SH-SY5Y (cell line): ENCODE data around the gene BAHD1.

Experiments used
- GATA2 ChIP-seq: IDR thresholded peaks from 2 replicates; pipeline ENCODE4 v1.6.1; 2011; ENCODE audit warnings: mild to moderate bottlenecking, low read depth, low read length
- GATA3 ChIP-seq: IDR thresholded peaks from 2 replicates; pipeline ENCODE4 v1.6.1; 2011; ENCODE audit warnings: low read depth, mild to moderate bottlenecking, low read length, moderate library complexity

BAHD1 gene

DNA sequence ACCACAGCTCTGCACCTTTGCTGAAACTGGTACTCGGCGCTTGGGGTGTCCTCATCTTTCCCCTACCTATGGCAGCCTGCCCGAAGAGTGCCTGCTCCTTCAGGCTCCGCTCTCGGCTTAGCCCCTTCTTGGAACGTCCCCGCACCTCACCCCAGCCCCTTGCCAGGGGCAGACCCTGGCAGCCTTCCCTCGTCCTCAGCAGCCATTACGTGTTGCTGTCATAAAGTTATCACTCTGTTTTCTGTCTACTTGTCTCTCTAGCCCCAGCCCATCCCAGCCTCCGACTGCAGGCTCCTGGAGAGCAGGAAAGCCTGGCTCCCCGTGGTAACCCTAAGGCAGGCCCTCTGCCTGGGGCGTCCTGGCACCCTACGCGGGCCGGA is 5.1 kb upstream of the BAHD1 start:
- TF ChIP-seq GATA3, result no peak

DNA sequence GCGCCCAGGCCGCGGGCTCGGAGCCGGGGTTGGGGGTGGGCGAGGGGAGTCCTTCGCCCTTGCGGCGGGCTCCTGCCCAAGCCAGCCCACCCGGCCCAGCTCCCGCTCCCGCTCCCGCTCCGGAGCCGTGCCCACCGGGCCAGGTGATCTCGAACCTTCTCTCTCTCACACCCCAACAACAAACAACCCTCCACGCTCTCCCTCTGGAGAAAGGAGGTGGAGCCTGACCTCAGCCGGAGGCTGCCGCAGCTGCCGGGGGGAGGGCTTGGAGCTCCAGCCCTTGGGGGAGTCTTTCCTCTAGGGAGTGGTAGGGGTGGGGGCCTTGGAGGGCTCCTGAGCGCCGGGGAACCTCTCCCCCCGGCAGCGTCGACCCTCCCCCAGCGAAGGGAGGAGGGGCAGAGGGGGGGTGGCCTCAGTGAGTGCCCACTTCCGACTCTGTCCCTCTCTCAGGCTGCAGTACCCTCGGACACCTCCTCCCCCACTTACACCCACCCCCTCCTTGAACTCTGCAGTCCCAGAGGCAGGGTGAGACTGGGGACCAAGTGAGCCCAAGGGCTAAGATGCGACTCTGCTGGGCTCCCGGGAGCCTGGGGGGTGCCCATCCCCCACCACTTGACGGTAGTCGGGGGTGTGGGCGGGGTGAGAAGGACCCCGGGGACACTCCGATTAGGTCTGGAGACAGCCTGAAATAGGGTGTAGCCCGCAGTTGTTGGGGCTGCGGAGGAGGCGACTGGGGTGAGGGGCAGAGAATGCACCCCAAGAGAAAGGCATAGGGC is 4.4 kb upstream of the BAHD1 start:
- TF ChIP-seq GATA3 (no peak), GATA2 (no peak)

DNA sequence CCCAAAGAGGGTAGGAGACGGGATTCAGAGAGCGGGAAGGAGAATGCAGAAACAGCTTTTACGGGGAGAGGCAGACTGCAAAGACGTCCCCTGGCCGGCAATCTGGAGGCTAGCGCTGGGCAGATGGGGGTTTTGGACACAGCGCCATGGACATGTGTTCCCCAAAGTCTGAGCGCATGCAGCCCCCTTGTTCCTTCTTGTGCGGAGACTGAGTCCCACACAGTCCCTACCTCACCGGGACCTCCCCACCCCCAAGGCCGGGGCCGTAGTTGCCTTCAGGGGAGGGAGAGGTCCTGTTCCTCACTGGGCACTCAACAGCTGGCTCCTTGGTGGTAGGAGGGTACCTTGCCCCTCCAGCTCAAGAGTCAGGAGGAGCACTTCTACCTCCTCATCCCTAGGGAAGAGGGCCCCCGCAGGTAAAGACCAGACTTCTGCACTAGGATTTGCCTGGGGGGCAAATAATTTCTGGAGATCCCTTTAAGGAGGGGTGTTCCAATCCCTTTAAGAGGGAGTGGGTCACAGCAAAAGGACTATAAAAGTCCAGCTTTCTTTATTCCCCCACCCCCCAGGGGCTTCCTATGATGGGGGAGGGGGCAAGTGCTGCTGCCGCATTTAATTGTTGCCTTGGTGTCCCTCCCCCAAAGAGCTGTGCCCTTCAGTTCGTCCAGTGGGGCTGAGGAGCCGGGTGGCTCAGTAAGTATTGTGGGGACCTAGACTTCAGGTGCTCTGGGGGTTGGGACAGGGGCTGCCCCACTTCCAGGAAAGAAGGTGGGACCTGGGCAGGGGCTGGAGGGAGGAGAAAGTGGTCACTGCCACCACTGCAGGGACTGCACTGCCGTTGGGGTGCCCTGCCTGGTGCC is 3.6 kb upstream of the BAHD1 start:
- TF ChIP-seq GATA2, result no peak
- no peak for TF ChIP-seq GATA3

DNA sequence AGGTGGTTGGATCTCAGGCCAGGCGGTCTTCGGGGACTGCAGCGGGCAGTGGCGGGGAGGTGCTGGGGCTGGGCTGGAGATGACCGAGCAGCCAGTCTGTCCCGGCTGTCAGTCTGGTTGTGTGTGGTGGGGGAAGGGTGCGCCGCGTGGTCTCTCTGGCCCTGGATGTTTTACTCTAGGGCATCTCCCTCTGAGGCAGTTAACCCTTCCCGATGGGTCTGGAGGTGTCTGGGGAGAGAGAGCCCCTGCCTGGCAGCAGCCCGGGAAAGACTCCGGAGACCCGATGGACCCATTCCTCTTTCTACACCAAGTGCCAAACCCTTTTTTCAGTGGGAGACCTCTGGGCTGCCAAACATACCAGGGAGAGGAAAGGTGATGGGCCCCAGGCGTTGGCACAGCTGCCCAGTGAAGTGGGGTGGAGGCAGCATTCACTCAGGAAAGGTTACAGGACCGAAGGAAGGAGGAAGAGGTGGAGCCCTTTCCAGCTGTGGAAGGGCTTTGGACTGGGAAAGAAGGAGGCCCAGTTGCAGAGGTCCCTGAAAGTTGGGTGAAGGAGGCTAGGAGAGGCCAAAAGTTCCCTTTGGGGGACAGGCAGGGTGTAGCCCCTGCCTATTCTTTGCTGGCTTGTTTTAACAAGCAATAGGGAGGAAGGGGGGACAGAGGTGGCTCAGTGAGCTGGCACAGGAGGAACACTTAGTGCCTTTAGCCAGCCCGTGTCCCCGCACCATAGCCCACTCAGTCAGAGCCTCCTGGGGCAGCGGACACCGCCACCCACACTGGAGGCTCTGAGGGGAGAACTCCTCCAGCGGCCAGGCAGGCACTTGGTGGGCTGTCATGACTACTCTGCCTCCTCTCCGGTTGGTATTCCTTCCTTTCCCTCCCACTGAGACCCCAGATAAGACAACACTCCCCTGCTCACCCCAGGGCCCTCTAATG is 2.7 kb upstream of the BAHD1 start:
- TF ChIP-seq GATA2, result no peak
- TF ChIP-seq GATA3, result no peak

DNA sequence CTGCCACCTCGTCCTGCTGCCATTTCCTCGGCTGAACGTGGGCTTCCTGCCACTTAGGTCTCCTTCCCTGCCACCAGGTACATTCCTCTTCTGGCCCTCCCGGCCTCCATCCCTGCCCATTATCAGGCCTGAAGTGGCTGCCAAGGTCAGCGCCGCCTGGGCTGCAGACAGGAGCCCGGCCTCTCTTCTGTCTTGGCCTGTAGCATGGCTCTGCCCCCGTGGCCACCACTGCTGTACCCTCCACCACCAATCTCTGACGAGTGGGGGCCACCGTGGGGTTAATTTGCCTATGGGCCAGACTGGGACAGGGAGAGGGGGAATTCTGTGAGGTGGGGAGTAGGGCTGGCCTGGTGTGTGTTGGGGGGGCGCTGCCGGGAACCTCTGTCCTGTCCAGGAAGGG is 2.0 kb upstream of the BAHD1 start:
- TF ChIP-seq GATA3 (no peak), GATA2 (no peak)

DNA sequence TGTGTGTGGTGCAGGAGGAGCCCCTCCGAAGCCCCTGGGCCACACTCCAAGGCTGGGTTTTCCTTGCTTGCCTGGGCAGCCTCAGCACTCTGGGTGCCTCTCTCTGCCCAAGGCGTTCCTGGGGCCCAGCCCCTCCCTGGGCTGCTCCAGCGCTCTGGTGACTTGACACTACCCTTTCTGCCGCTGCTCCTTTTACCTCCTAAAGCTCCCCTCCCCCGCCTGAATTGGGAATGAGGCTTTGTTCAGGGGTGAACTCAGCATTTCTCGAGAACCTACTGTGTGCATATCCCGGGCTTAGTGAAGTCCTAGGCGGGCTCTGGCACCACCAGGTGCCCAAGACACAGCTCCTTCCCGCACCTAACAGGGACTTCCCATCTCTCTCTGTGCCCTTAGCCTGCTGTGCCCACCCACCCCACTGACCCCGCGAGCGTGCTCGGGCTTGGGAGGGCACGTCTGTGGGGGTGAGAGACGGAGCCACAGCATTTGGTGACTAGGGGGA is 1.2 kb upstream of the BAHD1 start:
- TF ChIP-seq GATA2, result no peak
- TF ChIP-seq GATA3, result no peak

DNA sequence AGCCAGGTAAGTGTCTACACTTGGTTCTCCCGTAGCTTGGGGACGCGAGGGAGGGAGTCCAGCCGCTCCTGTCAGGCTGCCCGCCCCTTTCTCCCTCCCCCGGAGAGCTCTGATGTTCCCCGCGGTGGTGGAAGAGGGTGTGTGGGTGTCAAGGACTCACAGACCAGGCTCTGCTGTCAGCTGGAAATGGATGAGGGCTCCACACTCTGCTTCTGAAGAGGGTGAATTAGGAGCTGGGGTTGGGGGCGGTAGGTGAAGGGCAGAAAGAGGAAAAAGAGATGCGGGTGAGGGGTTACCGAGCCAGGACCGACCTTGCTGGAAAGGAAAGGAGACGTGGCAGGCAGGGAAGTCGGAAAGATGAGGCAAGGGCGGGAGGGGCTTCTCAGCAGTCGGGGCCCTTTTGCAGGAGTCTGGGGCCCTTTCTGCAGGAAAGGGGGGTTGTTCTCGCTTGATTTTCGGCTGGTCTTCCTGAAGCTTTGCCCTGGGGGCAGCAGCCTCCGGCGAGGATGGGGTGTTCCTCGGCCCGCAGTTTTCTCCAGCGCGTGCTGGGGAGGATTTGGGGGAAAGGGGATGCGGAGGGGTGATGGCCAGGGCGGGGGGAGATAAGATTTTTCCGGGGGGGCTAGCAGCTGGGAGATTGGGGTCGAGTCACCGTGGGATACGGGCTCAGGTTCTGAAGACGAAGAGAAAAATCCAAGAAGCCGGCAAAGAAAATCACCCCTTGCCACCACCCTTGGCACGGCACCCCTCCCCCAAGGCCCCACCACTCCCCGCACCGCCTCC is 602 bp upstream of the BAHD1 start:
- TF ChIP-seq GATA3 (no peak), GATA2 (no peak)

DNA sequence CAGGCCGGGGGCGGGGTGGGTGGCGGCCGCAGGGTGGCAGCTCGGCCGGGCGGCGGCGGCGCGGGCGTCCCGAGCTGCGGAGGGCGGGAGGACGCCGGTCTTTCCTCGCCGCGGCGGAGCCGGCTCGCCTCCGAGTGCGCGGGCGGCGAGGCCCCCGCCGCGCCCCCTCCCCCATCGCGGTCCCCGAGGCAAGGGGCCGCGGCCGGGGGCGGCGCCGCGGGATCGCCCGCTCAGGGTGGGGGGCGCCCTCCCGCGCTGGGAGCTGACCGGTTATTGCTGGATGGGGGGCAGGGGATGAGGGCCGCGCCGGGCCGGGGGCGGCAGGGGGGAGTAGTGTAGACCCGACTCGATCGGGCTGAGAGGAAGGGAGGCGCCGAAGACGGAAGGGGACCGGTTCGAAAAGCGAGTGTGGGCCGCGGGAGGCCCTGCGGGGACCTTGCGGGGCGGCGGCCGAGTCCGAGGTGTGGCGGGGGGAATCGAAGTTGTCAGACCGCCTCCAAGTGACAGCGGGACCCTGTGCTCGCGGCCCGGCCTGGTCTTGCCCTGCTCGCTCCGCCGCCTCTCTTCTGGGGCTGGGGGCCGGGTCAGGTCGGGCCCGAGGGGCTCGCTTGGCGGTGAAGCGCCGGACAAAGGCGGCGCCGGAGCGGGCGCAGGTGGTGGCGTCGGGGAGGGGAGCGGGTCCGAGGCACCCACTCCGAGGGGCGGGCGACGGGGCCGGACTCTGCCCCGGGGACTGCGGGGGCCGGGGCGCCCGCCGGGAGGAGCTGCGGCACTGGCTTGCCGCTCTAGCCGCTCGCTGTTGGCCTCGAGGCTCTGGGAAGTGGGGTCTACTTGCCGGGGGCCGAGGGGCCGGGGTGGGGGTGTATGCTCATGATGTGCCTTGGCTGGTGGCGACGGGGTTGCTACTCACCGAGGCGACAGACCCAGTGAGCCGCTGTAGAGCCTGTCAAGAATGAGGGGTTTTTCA is 1.1 kb downstream of the BAHD1 start:
- no peak for TF ChIP-seq GATA2
- TF ChIP-seq GATA3, result no peak

DNA sequence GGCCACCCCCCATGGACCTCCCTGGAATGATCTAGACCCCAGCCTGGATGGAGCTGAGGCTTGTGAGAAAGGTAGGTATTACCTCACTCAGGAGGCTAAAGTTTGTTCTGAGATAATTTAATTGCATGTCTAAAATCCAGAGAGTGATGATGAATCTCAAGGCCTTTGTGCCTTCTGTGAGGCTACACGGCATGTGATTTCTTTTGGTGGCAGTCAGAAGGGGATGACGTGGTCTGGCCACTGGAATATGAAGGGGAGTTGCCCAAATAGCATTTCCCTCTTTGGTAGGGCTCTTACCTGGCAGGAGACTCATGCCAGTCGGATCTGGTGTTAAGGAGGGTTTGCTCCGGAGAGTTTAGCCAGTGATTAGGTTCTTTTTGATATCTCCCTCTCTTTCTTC is 2.5 kb downstream of the BAHD1 start:
- TF ChIP-seq GATA3, result no peak
- TF ChIP-seq GATA2, result no peak

DNA sequence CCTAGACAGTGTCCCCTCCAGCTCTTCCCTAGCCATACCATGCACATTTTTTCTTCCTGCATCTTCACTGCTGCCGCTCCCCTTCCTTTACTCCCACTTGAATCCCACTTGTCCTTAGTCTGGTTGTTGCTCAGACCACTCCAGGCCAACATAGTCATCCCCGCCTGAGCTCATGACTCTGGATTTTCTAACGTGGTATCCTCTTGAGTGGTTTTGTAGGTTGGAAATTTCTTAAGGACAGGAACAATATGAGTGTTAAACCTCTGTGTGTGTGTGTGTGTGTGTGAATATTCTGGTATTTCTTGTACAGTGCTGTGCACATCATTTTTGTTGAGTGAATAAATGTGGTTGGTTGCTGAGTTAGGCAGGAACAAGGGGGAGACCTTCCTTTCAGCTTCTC is 3.1 kb downstream of the BAHD1 start:
- no peak for TF ChIP-seq GATA2
- no peak for TF ChIP-seq GATA3

DNA sequence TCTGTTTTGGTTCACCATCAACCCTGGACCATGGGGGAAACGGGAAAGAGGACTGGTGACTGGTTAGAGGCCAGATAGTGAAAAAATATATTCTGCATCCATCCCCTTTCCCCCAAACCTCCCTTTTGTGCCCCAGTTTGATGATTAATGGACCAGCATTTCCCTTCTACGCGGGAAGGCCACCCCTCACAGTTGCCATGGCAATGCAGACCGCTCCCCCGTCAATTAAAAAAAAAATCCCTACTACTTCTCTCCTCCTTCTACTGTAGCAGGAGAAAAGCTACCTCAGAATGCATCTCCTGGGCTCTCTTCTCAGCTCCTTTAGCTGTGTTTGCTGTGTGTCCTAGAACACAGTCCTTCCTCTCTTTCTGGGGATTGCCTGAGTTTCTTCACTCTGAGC is 4.0 kb downstream of the BAHD1 start:
- TF ChIP-seq GATA3 (no peak), GATA2 (no peak)

DNA sequence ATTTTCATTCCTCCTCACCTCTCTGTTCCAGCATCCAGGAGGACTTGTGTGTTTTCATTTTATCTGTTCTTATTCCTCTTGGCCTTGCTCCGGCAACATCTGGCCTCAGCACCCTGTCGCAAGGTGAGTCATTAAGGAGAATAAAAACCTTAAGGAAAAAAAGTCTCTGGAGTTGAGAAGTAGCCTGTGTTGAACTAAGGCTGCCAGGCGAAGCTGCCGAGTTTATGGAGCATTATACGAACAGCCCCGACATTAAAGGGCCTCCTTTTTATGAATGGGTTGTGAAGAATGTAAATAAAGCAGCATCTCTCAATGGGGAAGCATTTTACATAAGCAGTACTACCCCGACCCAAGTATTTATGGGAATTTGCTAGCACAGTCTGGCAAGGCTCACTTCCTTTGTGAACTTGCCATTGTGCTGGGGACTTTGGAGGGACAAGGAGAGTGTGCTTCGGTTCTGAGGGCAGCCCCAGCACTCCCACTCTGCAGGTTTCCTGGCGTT is 4.7 kb downstream of the BAHD1 start:
- TF ChIP-seq GATA2 (no peak), GATA3 (no peak)
